Measurements from ENCODE around the gene PRELP.

- TF ChIP-seq CTCF (IDR thresholded peaks at IDR 0.05; ENCODE audit: low read depth, low read length) (no peak), EZH2phosphoT487 (IDR thresholded peaks at IDR 0.05; ENCODE audit: low read depth) (no peak)
Measured at GRCh38 chr1:203435615-203436014, 40.0 kb upstream of the PRELP start.

All from OCI-LY3 (cell line).